Putamen (tissue), 1 donor: ENCODE measurements around the gene ANKS4B.
"Not testable (repeated sequence)": the region's sequence is repeated elsewhere in the genome, so short reads cannot be mapped to it uniquely, and the experiment has no call there.

Experiments used
- DNase-seq: peaks from one replicate; pipeline ENCODE4 v3.0.0-alpha.2; 2016; ENCODE audit warnings: low spot score

The ANKS4B gene

GRCh38 chr16:21218153-21218552 lies 15.3 kb upstream of the ANKS4B start:
- DNase-seq, result peak; percentile 19

- peak; percentile 47 for DNase-seq
Observed at GRCh38 chr16:21219551-21219950, 13.9 kb upstream of the ANKS4B start.

- DNase-seq, result no peak
Observed at GRCh38 chr16:21222495-21223337, 10.8 kb upstream of the ANKS4B start.

- no peak for DNase-seq
Observed at GRCh38 chr16:21223787-21224186, 9.7 kb upstream of the ANKS4B start.

- no peak for DNase-seq
Observed at GRCh38 chr16:21224800-21225199, 8.7 kb upstream of the ANKS4B start.

- DNase-seq, result no peak
Observed at GRCh38 chr16:21226749-21227148, 6.8 kb upstream of the ANKS4B start.

- peak; percentile 1 for DNase-seq
Observed at GRCh38 chr16:21227866-21228265, 5.6 kb upstream of the ANKS4B start.

GRCh38 chr16:21228361-21228872 lies 5.1 kb upstream of the ANKS4B start:
- DNase-seq, result no peak

- no peak for DNase-seq
Observed at GRCh38 chr16:21233045-21233520, 416 bp upstream of the ANKS4B start.

GRCh38 chr16:21235199-21235585 lies 1.7 kb downstream of the ANKS4B start:
- DNase-seq, result no peak

- DNase-seq, result no peak
Observed at GRCh38 chr16:21236831-21237230, 3.3 kb downstream of the ANKS4B start.

- no peak for DNase-seq
Observed at GRCh38 chr16:21239646-21240045, 6.1 kb downstream of the ANKS4B start.

- no peak for DNase-seq
Observed at GRCh38 chr16:21242756-21243155, 9.3 kb downstream of the ANKS4B start.

- DNase-seq, result no peak
Observed at GRCh38 chr16:21244518-21245215, 11.2 kb downstream of the ANKS4B start.

GRCh38 chr16:21248179-21248578 lies 14.7 kb downstream of the ANKS4B start:
- not testable (repeated sequence) for DNase-seq

GRCh38 chr16:21250072-21250923 lies 16.8 kb downstream of the ANKS4B start:
- no peak for DNase-seq

- no peak for DNase-seq
Observed at GRCh38 chr16:21253470-21253869, 20.0 kb downstream of the ANKS4B start.

- no peak for DNase-seq
Observed at GRCh38 chr16:21256636-21257035, 23.1 kb downstream of the ANKS4B start.

GRCh38 chr16:21257284-21257683 lies 23.8 kb downstream of the ANKS4B start:
- DNase-seq, result no peak

GRCh38 chr16:21260870-21261791 lies 27.6 kb downstream of the ANKS4B start:
- DNase-seq, result no peak
